Measurements from ENCODE around the gene SPRY2.
A peak's percentile ranks its signal among the peaks of the same experiment; 100 is the strongest.
"Not testable (repeated sequence)": the region's sequence is repeated elsewhere in the genome, so short reads cannot be mapped to it uniquely, and the experiment has no call there.

SPRY2 gene

GRCh38 chr13:80345771-80346510 is 5.0 kb upstream of the SPRY2 start:
- no peak overlapping the region for H3K27ac ChIP-seq (ENCODE audit: low read length)
- no peaks in the 10 kb centered on the region for H3K36me3 ChIP-seq (replicated peaks; ENCODE audit: low read depth, low read length)
- no peaks in the 10 kb centered on the region; the same call in 1 of the 2 replicates for H3K27me3 ChIP-seq (ENCODE audit: low read depth, low read length)
- H2AFZ ChIP-seq (ENCODE audit: low read depth, low read length): no peak overlapping the region
- TF ChIP-seq CTCF (IDR thresholded peaks at IDR 0.05; ENCODE audit: low read depth, low read length) (no peak), EZH2phosphoT487 (IDR thresholded peaks at IDR 0.05; ENCODE audit: low read depth) (no peak)
- no peak overlapping the region for H3K4me2 ChIP-seq (ENCODE audit: low read length)
- H3K4me3 ChIP-seq (ENCODE audit: low read length): no peak overlapping the region
- H3K9ac ChIP-seq (ENCODE audit: low read length): no peak overlapping the region
- H3K9me3 ChIP-seq (ENCODE audit: insufficient read depth, low read length): no peaks in the 10 kb centered on the region
- H3K79me2 ChIP-seq (ENCODE audit: low read length): no peaks in the 10 kb centered on the region
- no peaks in the 10 kb centered on the region for H4K20me1 ChIP-seq (ENCODE audit: insufficient read depth, low read length)
- H3K4me1 ChIP-seq (ENCODE audit: low read length): peaks cover 9% of the 10 kb centered on the region

GRCh38 chr13:80344032-80344431 is 3.1 kb upstream of the SPRY2 start:
- H3K36me3 ChIP-seq (replicated peaks; ENCODE audit: low read depth, low read length); H3K79me2 ChIP-seq (ENCODE audit: low read length); H3K4me3 ChIP-seq (ENCODE audit: low read length); H2AFZ ChIP-seq (ENCODE audit: low read depth, low read length); H3K27ac ChIP-seq (ENCODE audit: low read length); H4K20me1 ChIP-seq (ENCODE audit: insufficient read depth, low read length); H3K4me1 ChIP-seq (ENCODE audit: low read length); H3K9me3 ChIP-seq (ENCODE audit: insufficient read depth, low read length); H3K27me3 ChIP-seq (ENCODE audit: low read depth, low read length); H3K4me2 ChIP-seq (ENCODE audit: low read length); H3K9ac ChIP-seq (ENCODE audit: low read length): not testable (repeated sequence)

DNA sequence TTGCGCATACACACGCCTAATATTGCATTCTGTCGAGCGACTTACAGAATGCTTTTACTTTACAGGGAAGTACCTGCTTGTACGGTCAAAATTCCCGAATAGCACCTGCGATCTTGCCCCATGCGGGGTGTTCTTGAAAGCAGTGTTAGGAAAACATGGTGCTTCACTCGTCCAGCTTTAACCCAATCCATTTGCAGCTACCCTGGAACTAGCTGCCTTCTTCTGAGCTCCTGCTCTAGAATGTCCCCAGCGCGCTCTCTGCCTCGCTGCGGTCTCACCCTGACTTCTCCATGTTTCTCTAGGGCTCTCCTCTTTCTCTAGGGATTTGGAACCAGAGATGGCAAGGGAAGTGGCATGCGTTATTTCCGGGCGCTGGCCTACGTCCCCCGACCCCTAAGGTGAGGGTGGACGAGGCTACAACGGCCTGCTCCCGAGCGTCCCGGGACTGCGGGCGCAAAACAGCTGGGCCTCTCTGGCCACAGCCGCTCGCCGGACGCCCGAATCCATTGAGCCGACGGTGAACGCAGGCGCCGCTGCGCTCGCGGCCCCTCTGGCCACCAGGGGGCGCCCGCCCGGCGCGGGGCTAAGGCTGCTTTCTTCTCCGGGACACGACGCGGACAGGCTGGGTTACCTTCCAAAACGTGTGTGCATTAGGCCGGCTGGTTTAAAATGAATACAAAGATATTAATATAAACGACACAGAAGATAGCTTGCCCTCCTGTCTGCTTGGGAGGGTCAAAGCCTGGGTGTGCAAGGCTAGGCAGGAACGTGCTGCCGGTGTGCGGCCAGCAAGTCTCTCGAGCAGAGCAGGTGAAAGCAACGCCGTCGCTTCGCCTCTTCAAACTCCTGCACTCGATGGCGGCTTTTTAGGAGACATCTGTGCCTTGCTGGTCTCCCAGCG is 1.8 kb upstream of the SPRY2 start:
- TF ChIP-seq CTCF (IDR thresholded peaks at IDR 0.05; ENCODE audit: low read depth, low read length): peak; percentile 52
- no peak for TF ChIP-seq EZH2phosphoT487 (IDR thresholded peaks at IDR 0.05; ENCODE audit: low read depth)
- Histone ChIP-seq H3K9ac (ENCODE audit: low read length) (peak overlapping the region; percentile 37; the same call in 1 of the 2 replicates), H2AFZ (ENCODE audit: low read depth, low read length) (no peak overlapping the region; the same call in 1 of the 2 replicates), H3K4me3 (ENCODE audit: low read length) (peak overlapping the region; percentile 73), H3K36me3 (replicated peaks; ENCODE audit: low read depth, low read length) (no peaks in the 10 kb centered on the region), H3K4me2 (ENCODE audit: low read length) (peak overlapping the region; percentile 60), H3K27me3 (ENCODE audit: low read depth, low read length) (no peaks in the 10 kb centered on the region; the same call in 1 of the 2 replicates), H4K20me1 (ENCODE audit: insufficient read depth, low read length) (no peaks in the 10 kb centered on the region), H3K4me1 (ENCODE audit: low read length) (peaks cover 2% of the 10 kb centered on the region), H3K79me2 (ENCODE audit: low read length) (no peaks in the 10 kb centered on the region), H3K9me3 (ENCODE audit: insufficient read depth, low read length) (0 out of 2 replicates have a peak, but pooled peaks cover 4% of the 10 kb centered on the region), H3K27ac (ENCODE audit: low read length) (no peak overlapping the region)

- no peak overlapping the region for H3K9ac ChIP-seq (ENCODE audit: low read length)
- no peaks in the 10 kb centered on the region for H4K20me1 ChIP-seq (ENCODE audit: insufficient read depth, low read length)
- H3K36me3 ChIP-seq (replicated peaks; ENCODE audit: low read depth, low read length): no peaks in the 10 kb centered on the region
- H3K4me3 ChIP-seq (ENCODE audit: low read length): no peak overlapping the region
- no peaks in the 10 kb centered on the region for H3K79me2 ChIP-seq (ENCODE audit: low read length)
- no peak overlapping the region for H3K27ac ChIP-seq (ENCODE audit: low read length)
- H3K27me3 ChIP-seq (ENCODE audit: low read depth, low read length): no peaks in the 10 kb centered on the region; the same call in 1 of the 2 replicates
- no peak overlapping the region for H3K4me2 ChIP-seq (ENCODE audit: low read length)
- H2AFZ ChIP-seq (ENCODE audit: low read depth, low read length): no peak overlapping the region
- no peaks in the 10 kb centered on the region for H3K4me1 ChIP-seq (ENCODE audit: low read length)
- TF ChIP-seq EZH2phosphoT487 (IDR thresholded peaks at IDR 0.05; ENCODE audit: low read depth) (no peak), CTCF (IDR thresholded peaks at IDR 0.05; ENCODE audit: low read depth, low read length) (no peak)
- H3K9me3 ChIP-seq (ENCODE audit: insufficient read depth, low read length): 0 out of 2 replicates have a peak, but pooled peaks cover 4% of the 10 kb centered on the region
Observed at GRCh38 chr13:80341756-80342370, 937 bp upstream of the SPRY2 start.

All from OCI-LY3 (cell line).